22Rv1 (cell line): ENCODE data around the gene TMPRSS5.

ENCODE experiments used
- H3K27ac ChIP-seq: fragments of 450-650 bp; 2 replicates; pipeline ENCODE4 v1.5.1; 2017
- CTCF ChIP-seq: fragments of 450-650 bp; IDR thresholded peaks from 2 replicates; pipeline ENCODE4 v1.5.1; 2017; ENCODE audit warnings: mild to moderate bottlenecking
- ZFX ChIP-seq: fragments of 450-650 bp; IDR thresholded peaks from 2 replicates; pipeline ENCODE4 v1.6.1; 2017; ENCODE audit warnings: antibody characterized with exemption, borderline replicate concordance

TMPRSS5 gene

DNA sequence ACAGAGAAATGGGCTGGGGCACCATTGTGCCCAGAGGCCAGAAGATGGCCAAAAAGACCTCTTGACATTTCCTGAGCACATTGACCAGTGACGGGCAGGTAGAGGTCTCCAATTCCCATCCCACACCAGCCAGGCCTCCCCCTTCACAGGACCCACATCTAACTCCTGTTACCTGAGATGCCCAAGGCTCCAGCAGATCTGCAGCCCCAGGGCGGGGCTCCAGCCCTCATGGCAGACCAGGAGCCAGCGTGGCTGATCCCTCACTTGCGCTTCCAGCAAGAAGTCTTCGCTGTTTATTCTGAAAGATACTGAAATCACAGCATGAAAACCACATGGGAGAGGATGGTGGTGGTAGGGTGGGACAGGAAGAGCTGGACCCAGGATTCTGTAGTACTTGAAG is 9.0 kb downstream of the TMPRSS5 start:
- no peak overlapping the region for H3K27ac ChIP-seq
- no peak for TF ChIP-seq CTCF
- no peak for TF ChIP-seq ZFX

GRCh38 chr11:113695207-113695606 is 10.9 kb downstream of the TMPRSS5 start:
- TF ChIP-seq ZFX: no peak
- TF ChIP-seq CTCF: no peak
- no peak overlapping the region for H3K27ac ChIP-seq

DNA sequence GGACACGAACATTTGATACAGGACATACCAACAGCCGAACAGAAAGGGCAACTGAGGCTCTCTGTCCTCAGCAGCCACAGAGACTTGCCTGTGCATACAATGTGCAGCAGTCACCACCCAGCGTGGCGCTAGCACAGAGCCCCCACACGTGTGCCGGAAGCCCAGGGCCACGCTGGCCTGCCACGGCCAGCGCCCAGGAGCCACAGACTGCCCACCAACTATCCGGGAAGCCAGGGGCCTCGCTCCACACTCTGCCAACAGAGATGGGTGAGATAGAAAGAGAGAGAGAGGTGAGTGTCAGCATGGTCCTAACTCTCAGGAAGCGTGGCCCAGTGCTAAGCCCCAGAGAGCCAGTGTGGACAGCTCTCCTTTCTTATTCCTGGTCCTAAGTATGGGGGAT is 11.7 kb downstream of the TMPRSS5 start:
- TF ChIP-seq ZFX (no peak), CTCF (no peak)

DNA sequence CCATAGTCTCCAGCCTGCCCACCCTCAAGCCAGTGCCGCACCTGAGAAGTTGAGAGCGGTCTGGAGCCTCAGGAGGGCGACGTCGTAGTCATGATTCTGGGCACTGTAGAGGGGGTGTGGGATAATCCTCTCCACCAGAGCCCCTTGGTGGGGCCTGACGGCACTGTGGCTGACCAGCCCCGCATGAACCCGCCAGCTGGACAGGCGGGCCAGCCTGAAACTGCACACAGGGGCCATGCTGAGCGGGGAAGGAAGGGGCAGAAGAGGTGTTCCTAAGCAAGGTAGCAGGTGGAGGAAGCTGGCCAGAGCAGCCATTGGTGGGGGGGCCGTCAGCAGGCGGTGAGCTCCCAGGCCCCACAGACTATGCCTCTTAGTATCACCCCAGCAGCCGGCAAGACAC is 13.1 kb downstream of the TMPRSS5 start:
- no peak for TF ChIP-seq ZFX
- no peak for TF ChIP-seq CTCF

More for the DNA sequence above, 11.7 kb downstream of the TMPRSS5 start:
- H3K27ac ChIP-seq: no peak overlapping the region

DNA sequence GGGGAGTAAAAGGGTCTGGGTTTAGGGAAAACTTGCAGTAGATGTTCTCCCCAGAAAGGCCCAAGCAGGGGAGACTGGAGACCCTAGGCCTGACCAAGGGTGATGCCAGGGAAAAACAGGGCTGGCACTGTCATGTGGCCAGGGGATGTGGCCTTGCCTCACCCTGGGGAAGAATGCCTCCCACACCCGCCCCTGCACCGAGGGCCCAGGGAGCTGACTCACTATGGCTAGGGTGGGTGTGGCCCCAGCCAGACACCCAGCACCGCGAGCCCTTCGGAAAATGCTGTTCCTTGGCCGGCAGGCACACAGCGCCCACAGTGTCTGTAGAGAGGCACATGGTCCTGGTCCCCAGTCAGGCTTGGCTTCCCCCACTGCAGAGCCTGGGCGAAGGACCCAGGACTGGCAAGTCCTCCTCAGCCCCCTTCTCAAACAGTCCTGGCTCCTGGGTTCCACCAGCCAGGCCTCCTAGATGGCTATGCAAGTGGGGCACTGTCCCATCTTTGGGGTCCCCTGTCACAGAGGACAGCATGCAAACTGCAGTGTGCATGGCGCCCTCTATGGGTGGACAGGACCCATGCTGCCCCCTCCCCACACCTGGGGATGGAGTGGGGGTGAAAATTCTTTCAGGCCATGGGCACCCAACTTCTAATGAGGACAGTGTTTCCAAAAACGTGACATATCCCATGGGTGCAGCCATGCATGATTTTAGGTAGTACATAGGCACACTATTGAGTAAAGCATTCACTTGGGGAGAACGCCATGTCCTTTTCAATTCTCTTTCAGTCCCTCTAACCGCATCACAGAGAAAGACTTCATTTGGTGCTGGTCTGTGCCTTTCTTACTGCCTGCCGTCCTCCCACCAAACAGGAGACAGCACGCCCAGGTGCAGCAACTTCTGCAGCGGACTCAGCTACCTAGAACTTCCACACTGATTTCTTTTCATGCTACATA is 15.2 kb downstream of the TMPRSS5 start:
- TF ChIP-seq CTCF: peak; percentile 73
- TF ChIP-seq ZFX: no peak
- H3K27ac ChIP-seq: no peak overlapping the region

More for the DNA sequence above, 13.1 kb downstream of the TMPRSS5 start:
- no peak overlapping the region for H3K27ac ChIP-seq

DNA sequence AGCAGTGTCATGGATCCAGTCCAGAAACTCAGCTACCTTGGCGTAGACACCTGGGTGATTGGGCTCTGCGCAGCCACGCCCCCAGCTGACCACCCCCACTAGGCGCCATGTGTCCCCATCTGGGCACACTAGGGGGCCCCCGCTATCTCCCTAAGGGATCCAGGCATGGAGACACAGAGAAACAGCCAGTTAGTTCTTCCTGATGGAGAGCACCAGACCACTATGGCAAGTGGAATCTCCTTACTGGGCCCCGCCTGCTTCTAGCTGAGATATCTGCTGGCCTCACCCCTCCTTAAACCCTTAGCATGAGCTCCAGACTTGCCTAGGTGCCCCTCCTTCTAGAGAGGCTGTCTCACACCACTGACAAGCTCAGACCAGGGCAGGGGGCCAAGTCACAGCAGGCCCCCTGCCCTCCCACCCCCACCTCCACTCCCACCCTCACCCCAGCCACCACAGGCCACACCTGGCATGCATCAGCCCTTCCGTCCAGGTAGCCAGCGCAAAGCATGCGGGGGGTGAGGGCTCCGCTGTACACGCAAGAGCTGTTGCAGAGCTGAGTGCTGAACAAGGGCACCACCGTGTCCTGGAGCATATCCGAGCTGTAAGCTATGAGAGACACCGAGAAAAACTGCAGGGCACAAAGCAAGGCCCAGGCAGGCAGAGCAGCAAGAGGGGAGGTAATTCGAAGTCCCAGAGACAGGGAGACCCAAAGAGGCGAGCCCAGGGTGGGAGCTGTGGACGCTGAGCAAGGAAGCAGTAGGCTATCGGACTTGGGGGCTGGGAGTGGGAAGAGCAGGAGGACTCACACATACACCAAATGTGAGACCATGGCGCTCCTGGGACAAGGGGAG is 16.1 kb downstream of the TMPRSS5 start:
- no peak overlapping the region for H3K27ac ChIP-seq
- no peak for TF ChIP-seq ZFX
- no peak for TF ChIP-seq CTCF
